Measurements from ENCODE around the gene TAL1. TPM values are rescaled to one million over a fixed set of nuclear protein-coding genes. Genes with fewer than 3 reads are reported as not detected.
"Not testable (repeated sequence)": the region's sequence is repeated elsewhere in the genome, so short reads cannot be mapped to it uniquely, and the experiment has no call there.

The TAL1 gene
- total RNA-seq, 1 experiment from 2014 or later = 4.2 TPM

- DNase-seq = no peak
- peaks cover 6% of the 10 kb centered on the region for H3K27me3 ChIP-seq
- no peaks in the 10 kb centered on the region for H3K36me3 ChIP-seq
- H3K4me3 ChIP-seq = no peak overlapping the region
- no peak overlapping the region for H3K27ac ChIP-seq
- H3K9me3 ChIP-seq (replicated peaks) = no peaks in the 10 kb centered on the region
- no peaks in the 10 kb centered on the region for H3K4me1 ChIP-seq
Measured at GRCh38 chr1:47209725-47210325, 22.2 kb downstream of the TAL1 start.

GRCh38 chr1:47209091-47209490 lies 22.9 kb downstream of the TAL1 start:
- no peak for DNase-seq
- H3K36me3 ChIP-seq = no peaks in the 10 kb centered on the region
- no peak overlapping the region for H3K27ac ChIP-seq

GRCh38 chr1:47208374-47208850 lies 23.6 kb downstream of the TAL1 start:
- no peak overlapping the region for H3K27ac ChIP-seq
- H3K4me3 ChIP-seq = no peak overlapping the region
- no peaks in the 10 kb centered on the region for H3K36me3 ChIP-seq
- DNase-seq = no peak
- no peaks in the 10 kb centered on the region; the same call in 1 of the 2 replicates for H3K9me3 ChIP-seq (replicated peaks)
- peaks cover 6% of the 10 kb centered on the region for H3K27me3 ChIP-seq
- H3K4me1 ChIP-seq = no peaks in the 10 kb centered on the region

More at GRCh38 chr1:47209091-47209490, 22.9 kb downstream of the TAL1 start:
- Histone ChIP-seq H3K9me3 (replicated peaks) (no peaks in the 10 kb centered on the region), H3K4me3 (no peak overlapping the region), H3K4me1 (no peaks in the 10 kb centered on the region), H3K27me3 (peaks cover 6% of the 10 kb centered on the region)

- peaks cover 4% of the 10 kb centered on the region; the same call in 1 of the 2 replicates for H3K9me3 ChIP-seq (replicated peaks)
- H3K36me3 ChIP-seq = no peaks in the 10 kb centered on the region
- DNase-seq = no peak
- peaks cover 6% of the 10 kb centered on the region for H3K27me3 ChIP-seq
- H3K27ac ChIP-seq = no peak overlapping the region
- H3K4me3 ChIP-seq = no peak overlapping the region
- H3K4me1 ChIP-seq = no peaks in the 10 kb centered on the region
Measured at GRCh38 chr1:47207803-47208373, 24.1 kb downstream of the TAL1 start.

- no peak overlapping the region for H3K4me3 ChIP-seq
- no peak for DNase-seq
- H3K9me3 ChIP-seq (replicated peaks) = peaks cover 6% of the 10 kb centered on the region; the same call in 1 of the 2 replicates
- peaks cover 6% of the 10 kb centered on the region for H3K27me3 ChIP-seq
- H3K27ac ChIP-seq = no peak overlapping the region
- no peaks in the 10 kb centered on the region for H3K4me1 ChIP-seq
- H3K36me3 ChIP-seq = no peaks in the 10 kb centered on the region
Measured at GRCh38 chr1:47205918-47206317, 26.1 kb downstream of the TAL1 start.

- not testable (repeated sequence) for H3K27ac ChIP-seq; H3K9me3 ChIP-seq (replicated peaks); H3K36me3 ChIP-seq; H3K4me3 ChIP-seq; H3K4me1 ChIP-seq; H3K27me3 ChIP-seq; DNase-seq
Measured at GRCh38 chr1:47203504-47203903, 28.5 kb downstream of the TAL1 start.

- DNase-seq = peak; percentile 67 to 74
- H3K27ac ChIP-seq = no peak overlapping the region
- no peaks in the 10 kb centered on the region for H3K36me3 ChIP-seq
- H3K27me3 ChIP-seq = no peaks in the 10 kb centered on the region; the same call in none of the 2 replicates
- H3K4me1 ChIP-seq = no peaks in the 10 kb centered on the region
- no peak overlapping the region for H3K4me3 ChIP-seq
- peaks cover 6% of the 10 kb centered on the region; the same call in 1 of the 2 replicates for H3K9me3 ChIP-seq (replicated peaks)
Measured at GRCh38 chr1:47201179-47201578, 30.8 kb downstream of the TAL1 start.

GRCh38 chr1:47198214-47198613 lies 33.8 kb downstream of the TAL1 start:
- H3K4me1 ChIP-seq = no peaks in the 10 kb centered on the region
- H3K27me3 ChIP-seq = no peaks in the 10 kb centered on the region; the same call in 1 of the 2 replicates
- no peak overlapping the region for H3K4me3 ChIP-seq
- no peaks in the 10 kb centered on the region for H3K36me3 ChIP-seq
- no peak overlapping the region for H3K27ac ChIP-seq
- no peak for DNase-seq
- peaks cover 5% of the 10 kb centered on the region; the same call in 1 of the 2 replicates for H3K9me3 ChIP-seq (replicated peaks)

GRCh38 chr1:47196622-47197021 lies 35.4 kb downstream of the TAL1 start:
- Histone ChIP-seq H3K27ac (no peak overlapping the region), H3K4me1 (peaks cover 10% of the 10 kb centered on the region), H3K36me3 (no peaks in the 10 kb centered on the region), H3K9me3 (replicated peaks) (no peaks in the 10 kb centered on the region), H3K4me3 (no peak overlapping the region), H3K27me3 (no peaks in the 10 kb centered on the region; the same call in 1 of the 2 replicates)
- DNase-seq = no peak

- not testable (repeated sequence) for H3K9me3 ChIP-seq (replicated peaks); H3K27ac ChIP-seq; H3K4me3 ChIP-seq; DNase-seq; H3K27me3 ChIP-seq; H3K36me3 ChIP-seq
- peaks cover 12% of the 10 kb centered on the region for H3K4me1 ChIP-seq
Measured at GRCh38 chr1:47195981-47196380, 36.0 kb downstream of the TAL1 start.

- Histone ChIP-seq H3K4me3 (no peak overlapping the region), H3K4me1 (peaks cover 24% of the 10 kb centered on the region), H3K27me3 (no peaks in the 10 kb centered on the region; the same call in 1 of the 2 replicates), H3K9me3 (replicated peaks) (no peaks in the 10 kb centered on the region), H3K36me3 (no peaks in the 10 kb centered on the region), H3K27ac (no peak overlapping the region)
- DNase-seq = no peak
Measured at GRCh38 chr1:47194311-47194710, 37.7 kb downstream of the TAL1 start.

- not testable (repeated sequence) for DNase-seq; H3K36me3 ChIP-seq; H3K27me3 ChIP-seq; H3K4me3 ChIP-seq; H3K9me3 ChIP-seq (replicated peaks); H3K27ac ChIP-seq
- peaks cover 24% of the 10 kb centered on the region for H3K4me1 ChIP-seq
Measured at GRCh38 chr1:47193496-47193895, 38.5 kb downstream of the TAL1 start.

- Histone ChIP-seq H3K27ac (peak overlapping the region; percentile 32), H3K4me1 (peaks cover 24% of the 10 kb centered on the region)
- DNase-seq = peak; percentile 94 to 97
Measured at GRCh38 chr1:47192458-47193384, 39.3 kb downstream of the TAL1 start.

GRCh38 chr1:47191940-47192457 lies 40.0 kb downstream of the TAL1 start:
- H3K4me1 ChIP-seq = peaks cover 24% of the 10 kb centered on the region
- H3K27me3 ChIP-seq = no peaks in the 10 kb centered on the region; the same call in 1 of the 2 replicates
- H3K9me3 ChIP-seq (replicated peaks) = no peaks in the 10 kb centered on the region
- H3K27ac ChIP-seq = peak overlapping the region; percentile 32; the same call in 1 of the 2 replicates
- no peak for DNase-seq
- no peaks in the 10 kb centered on the region for H3K36me3 ChIP-seq
- no peak overlapping the region for H3K4me3 ChIP-seq

More at GRCh38 chr1:47192458-47193384, 39.3 kb downstream of the TAL1 start:
- Histone ChIP-seq H3K9me3 (replicated peaks) (no peaks in the 10 kb centered on the region), H3K27me3 (no peaks in the 10 kb centered on the region; the same call in 1 of the 2 replicates), H3K4me3 (no peak overlapping the region), H3K36me3 (no peaks in the 10 kb centered on the region)
